ENCODE measurements around the gene DAD1. TPM values are rescaled to one million over a fixed set of nuclear protein-coding genes. Genes with fewer than 3 reads are reported as not detected.

The DAD1 gene
- total RNA-seq, 1 donor from 2014 or later: 149 TPM

GRCh38 chr14:22606380-22606779 lies 17.4 kb upstream of the DAD1 start:
- H3K36me3 Mint-ChIP-seq (ENCODE audit: insufficient read depth): peaks cover 39% of the 10 kb centered on the region
- H3K9me3 Mint-ChIP-seq (ENCODE audit: low read depth): no peaks in the 10 kb centered on the region
- TF ChIP-seq CTCF (IDR thresholded peaks at IDR 0.05; ENCODE audit: unreplicated experiment): no peak
- peak overlapping the region; percentile 71 for H3K27ac Mint-ChIP-seq
- DNase-seq (ENCODE audit: low spot score, unreplicated experiment): no peak
- no peak overlapping the region for H3K4me3 Mint-ChIP-seq (ENCODE audit: low read depth)
- no peaks in the 10 kb centered on the region for H3K27me3 Mint-ChIP-seq
- peaks cover 9% of the 10 kb centered on the region for H3K4me1 Mint-ChIP-seq (ENCODE audit: low read depth)

GRCh38 chr14:22602862-22603261 lies 13.8 kb upstream of the DAD1 start:
- no peak for DNase-seq (ENCODE audit: low spot score, unreplicated experiment)
- Mint-ChIP-seq H3K27ac (no peak overlapping the region), H3K36me3 (ENCODE audit: insufficient read depth) (peaks cover 28% of the 10 kb centered on the region), H3K27me3 (no peaks in the 10 kb centered on the region), H3K9me3 (ENCODE audit: low read depth) (no peaks in the 10 kb centered on the region), H3K4me3 (ENCODE audit: low read depth) (no peak overlapping the region), H3K4me1 (ENCODE audit: low read depth) (peaks cover 23% of the 10 kb centered on the region)
- no peak for TF ChIP-seq CTCF (IDR thresholded peaks at IDR 0.05; ENCODE audit: unreplicated experiment)

- peaks cover 25% of the 10 kb centered on the region for H3K36me3 Mint-ChIP-seq (ENCODE audit: insufficient read depth)
- H3K27me3 Mint-ChIP-seq: no peaks in the 10 kb centered on the region
- H3K4me3 Mint-ChIP-seq (ENCODE audit: low read depth): no peak overlapping the region
- no peak overlapping the region for H3K27ac Mint-ChIP-seq
- H3K4me1 Mint-ChIP-seq (ENCODE audit: low read depth): peaks cover 26% of the 10 kb centered on the region
- no peaks in the 10 kb centered on the region for H3K9me3 Mint-ChIP-seq (ENCODE audit: low read depth)
- TF ChIP-seq CTCF (IDR thresholded peaks at IDR 0.05; ENCODE audit: unreplicated experiment): no peak
- DNase-seq (ENCODE audit: low spot score, unreplicated experiment): no peak
Observed at GRCh38 chr14:22601996-22602395, 13.0 kb upstream of the DAD1 start.

- peaks cover 25% of the 10 kb centered on the region for H3K36me3 Mint-ChIP-seq (ENCODE audit: insufficient read depth)
- H3K27me3 Mint-ChIP-seq: no peaks in the 10 kb centered on the region
- DNase-seq (ENCODE audit: low spot score, unreplicated experiment): no peak
- H3K9me3 Mint-ChIP-seq (ENCODE audit: low read depth): no peaks in the 10 kb centered on the region
- TF ChIP-seq CTCF (IDR thresholded peaks at IDR 0.05; ENCODE audit: unreplicated experiment): no peak
- H3K27ac Mint-ChIP-seq: no peak overlapping the region
- H3K4me1 Mint-ChIP-seq (ENCODE audit: low read depth): peaks cover 24% of the 10 kb centered on the region
- no peak overlapping the region for H3K4me3 Mint-ChIP-seq (ENCODE audit: low read depth)
Observed at GRCh38 chr14:22601456-22601855, 12.4 kb upstream of the DAD1 start.

- H3K9me3 Mint-ChIP-seq (ENCODE audit: low read depth): no peaks in the 10 kb centered on the region
- no peak for DNase-seq (ENCODE audit: low spot score, unreplicated experiment)
- H3K27ac Mint-ChIP-seq: no peak overlapping the region
- peak overlapping the region; percentile 19 for H3K4me3 Mint-ChIP-seq (ENCODE audit: low read depth)
- peaks cover 16% of the 10 kb centered on the region for H3K36me3 Mint-ChIP-seq (ENCODE audit: insufficient read depth)
- peaks cover 18% of the 10 kb centered on the region for H3K4me1 Mint-ChIP-seq (ENCODE audit: low read depth)
- H3K27me3 Mint-ChIP-seq: no peaks in the 10 kb centered on the region
- TF ChIP-seq CTCF (IDR thresholded peaks at IDR 0.05; ENCODE audit: unreplicated experiment): no peak
Observed at GRCh38 chr14:22600027-22600426, 11.0 kb upstream of the DAD1 start.

Data from progenitor cell of endocrine pancreas (in vitro differentiated cells).